MCF 10A (cell line): ENCODE results near the gene RBM46. TPM values are rescaled to one million over a fixed set of nuclear protein-coding genes. Genes with fewer than 3 reads are reported as not detected.

ENCODE experiments used
- BruUV-seq: library from RNA; stranded (reverse); fragments of 400-500 nt; replicated peaks from 2 replicates; lab custom pipeline; 2021; lab: Mats Ljungman, UMichigan
- CTCF ChIA-PET: fragments of 300-600 bp; sonication (Branson Sonifier 250); formaldehyde crosslinking; extraction: SDS; loops from one replicate; lab custom pipeline; 2021; ENCODE audit warnings: antibody characterized with exemption, inconsistent platforms; lab: Yijun Ruan, JAX
- POLR2A ChIA-PET: fragments of 300-600, 350-650 bp; sonication (Branson Sonifier 250); formaldehyde crosslinking; extraction: SDS; loops from one replicate; lab custom pipeline; 2020; ENCODE audit warnings: antibody characterized with exemption, inconsistent platforms; lab: Yijun Ruan, JAX
- DNase-seq: peaks from one replicate; pipeline ENCODE4 v3.0.0-alpha.2; 2018; ENCODE audit not compliant: unreplicated experiment
- H3K27ac Mint-ChIP-seq: one replicate; pipeline ENCODE4 v1.8.0; 2022; ENCODE audit warnings: mild to moderate bottlenecking, low read depth, mixed read lengths; ENCODE audit not compliant: unreplicated experiment
- H3K27me3 Mint-ChIP-seq: one replicate; pipeline ENCODE4 v1.8.0; 2022; ENCODE audit warnings: mixed read lengths; ENCODE audit not compliant: insufficient read depth, unreplicated experiment
- H3K36me3 Mint-ChIP-seq: one replicate; pipeline ENCODE4 v1.8.0; 2022; ENCODE audit warnings: mild to moderate bottlenecking, moderate library complexity, mixed read lengths; ENCODE audit not compliant: insufficient read depth, unreplicated experiment
- H3K4me1 Mint-ChIP-seq: one replicate; pipeline ENCODE4 v1.8.0; 2022; ENCODE audit warnings: mixed read lengths; ENCODE audit not compliant: insufficient read depth, unreplicated experiment
- H3K4me3 Mint-ChIP-seq: one replicate; pipeline ENCODE4 v1.8.0; 2022; ENCODE audit warnings: mild to moderate bottlenecking, moderate library complexity, mixed read lengths; ENCODE audit not compliant: unreplicated experiment
- H3K9me3 Mint-ChIP-seq: one replicate; pipeline ENCODE4 v1.8.0; 2022; ENCODE audit warnings: mixed read lengths; ENCODE audit not compliant: unreplicated experiment
- CTCF ChIP-seq: fragments of 200-600 bp; IDR thresholded peaks from one replicate; pipeline ENCODE4 v1.8.0; 2022; ENCODE audit warnings: antibody characterized with exemption, mild to moderate bottlenecking; ENCODE audit not compliant: unreplicated experiment
- intact Hi-C: fragments of 100-400 bp; cut with micrococcal nuclease; formaldehyde crosslinking; loops from 2 replicates; pipeline ENCODE4 v1.14.1; 2022
- total RNA-seq: library from RNA; stranded (reverse); gene quantifications from 2 replicates; pipeline ENCODE4 v1.2.3, GENCODE V29; 2022

RBM46 gene
- total RNA-seq, 1 experiment from 2014 or later, result 0.21 TPM

DNA sequence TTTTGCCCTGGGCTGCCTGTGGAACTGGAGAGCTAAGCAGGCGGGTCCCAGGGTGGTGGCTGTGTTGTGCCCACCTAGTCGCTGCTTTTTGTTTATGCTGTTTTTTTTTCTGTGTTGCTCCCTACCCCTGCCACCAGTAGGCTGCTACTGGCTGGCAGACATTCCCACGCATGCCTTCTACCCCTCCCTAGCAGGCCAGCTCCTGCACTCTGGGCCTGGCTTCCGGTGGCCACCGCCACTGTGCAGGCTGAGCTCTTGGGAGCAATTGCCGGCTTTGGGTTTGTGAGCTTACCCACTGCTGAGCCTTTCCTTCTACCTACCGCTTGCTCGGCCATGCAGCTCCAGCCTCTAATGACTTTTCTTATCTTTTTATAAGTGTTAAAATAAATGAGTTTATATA is 57.6 kb downstream of the RBM46 start:
- Mint-ChIP-seq H3K9me3 (no peaks in the 10 kb centered on the region), H3K36me3 (no peaks in the 10 kb centered on the region), H3K27me3 (no peaks in the 10 kb centered on the region), H3K27ac (no peak overlapping the region), H3K4me3 (no peak overlapping the region), H3K4me1 (no peaks in the 10 kb centered on the region)
- CTCF ChIA-PET, result interaction anchor here (0.5 to 1.3 kb wide), 5 partner anchors 15 to 1243 kb away, joined by 3 to 6 read pairs (median 3); no protein-coding TSS in a partner anchor
- no TSS peak for BruUV-seq
- TF ChIP-seq CTCF, result no peak
- POLR2A ChIA-PET, result interaction anchor here (0.7 kb wide), 1 partner anchor 50 kb away, joined by 3 read pairs; no protein-coding TSS in a partner anchor
- no peak for DNase-seq
- intact Hi-C loops, result no loop called here

DNA sequence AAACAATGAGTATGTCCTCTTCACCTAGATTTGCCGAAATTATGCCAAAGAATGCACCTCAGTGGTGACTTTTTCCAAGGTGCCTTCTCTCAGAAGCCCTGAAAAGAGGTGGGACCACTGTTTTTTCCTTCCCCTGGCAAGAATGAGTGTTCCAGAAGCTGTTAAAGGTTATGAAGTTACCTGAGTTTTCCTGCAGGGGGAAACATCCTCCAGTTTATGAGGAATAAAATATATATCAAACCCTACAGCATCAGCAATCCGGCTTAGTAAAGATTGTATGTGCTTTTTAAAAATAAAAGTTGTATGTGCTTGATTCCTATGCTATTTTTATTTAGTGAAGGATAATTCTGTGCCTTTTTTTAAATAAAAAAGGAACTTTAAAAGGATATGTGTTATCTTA is 73.3 kb downstream of the RBM46 start:
- TF ChIP-seq CTCF, result peak; percentile 67
- Mint-ChIP-seq H3K36me3 (no peaks in the 10 kb centered on the region), H3K4me1 (peaks cover 6% of the 10 kb centered on the region), H3K9me3 (no peaks in the 10 kb centered on the region), H3K27me3 (no peaks in the 10 kb centered on the region), H3K4me3 (no peak overlapping the region), H3K27ac (no peak overlapping the region)
- intact Hi-C loops, result loop anchor here (1.0 kb wide), 5 partner anchors 47 to 933 kb away; no protein-coding TSS in a partner anchor
- no TSS peak for BruUV-seq
- ChIA-PET POLR2A (interaction anchor here (0.7 to 1.2 kb wide), 2 partner anchors 47 to 933 kb away, joined by 3 read pairs; no protein-coding TSS in a partner anchor), CTCF (interaction anchor here (0.6 to 3.1 kb wide), 18 partner anchors 13 to 521 kb away, joined by 3 to 10 read pairs (median 4); partner anchors contain the start of gene PLRG1)
- DNase-seq, result peak; percentile 57

- intact Hi-C loops, result no loop called here
- TF ChIP-seq CTCF, result no peak
- no peaks in the 10 kb centered on the region for H3K27me3 Mint-ChIP-seq
- no peak overlapping the region for H3K4me3 Mint-ChIP-seq
- H3K9me3 Mint-ChIP-seq, result no peaks in the 10 kb centered on the region
- ChIA-PET POLR2A (no interaction called here), CTCF (interaction anchor here (0.6 to 2.8 kb wide), 7 partner anchors 12 to 517 kb away, joined by 3 to 19 read pairs (median 3); partner anchors contain the start of gene LRAT)
- H3K36me3 Mint-ChIP-seq, result no peaks in the 10 kb centered on the region
- peak; percentile 11 for DNase-seq
- H3K4me1 Mint-ChIP-seq, result peaks cover 6% of the 10 kb centered on the region
- H3K27ac Mint-ChIP-seq, result no peak overlapping the region
- BruUV-seq, result no TSS peak
Measured at GRCh38 chr4:154858166-154858565, 77.1 kb downstream of the RBM46 start.

- BruUV-seq, result no TSS peak
- CTCF ChIA-PET, result interaction anchor here (0.7 to 1.1 kb wide), 2 partner anchors 12 to 29 kb away, joined by 3 read pairs; no protein-coding TSS in a partner anchor
- POLR2A ChIA-PET, result no interaction called here
Measured at GRCh38 chr4:154868414-154869194, 87.5 kb downstream of the RBM46 start.

More at GRCh38 chr4:154868414-154869194, 87.5 kb downstream of the RBM46 start:
- Mint-ChIP-seq H3K27me3 (no peaks in the 10 kb centered on the region), H3K36me3 (no peaks in the 10 kb centered on the region), H3K27ac (no peak overlapping the region), H3K4me1 (no peaks in the 10 kb centered on the region), H3K4me3 (no peak overlapping the region), H3K9me3 (peaks cover 11% of the 10 kb centered on the region)
- DNase-seq, result no peak
- no peak for TF ChIP-seq CTCF
- intact Hi-C loops, result no loop called here
